RWPE1 (cell line): Measurements from ENCODE around the gene ANKRD42.

Source experiments
- CTCF ChIA-PET: fragments of 350-600 bp; sonication (Branson Sonifier 250); formaldehyde crosslinking; extraction: SDS; loops from one replicate; lab custom pipeline; 2021; lab: Yijun Ruan, JAX
- POLR2A ChIA-PET: fragments of 400-600 bp; formaldehyde crosslinking; extraction: SDS; loops from one replicate; lab custom pipeline; 2020; ENCODE audit warnings: antibody characterized with exemption; ENCODE audit not compliant: low non-redundant PET; lab: Yijun Ruan, JAX
- DNase-seq: peaks from one replicate; pipeline ENCODE4 v3.0.0; 2012; ENCODE audit warnings: low spot score
- H3K27ac ChIP-seq: fragments of 450-650 bp; 2 replicates; pipeline ENCODE4 v1.5.1; 2017
- TF ChIP-seq, protein P1 (sequence below): fragments of 450-650 bp; conservative IDR thresholded peaks from 2 replicates; pipeline ENCODE4 v1.5.1; 2017; ENCODE audit warnings: low read depth, mild to moderate bottlenecking

The ANKRD42 gene

DNA sequence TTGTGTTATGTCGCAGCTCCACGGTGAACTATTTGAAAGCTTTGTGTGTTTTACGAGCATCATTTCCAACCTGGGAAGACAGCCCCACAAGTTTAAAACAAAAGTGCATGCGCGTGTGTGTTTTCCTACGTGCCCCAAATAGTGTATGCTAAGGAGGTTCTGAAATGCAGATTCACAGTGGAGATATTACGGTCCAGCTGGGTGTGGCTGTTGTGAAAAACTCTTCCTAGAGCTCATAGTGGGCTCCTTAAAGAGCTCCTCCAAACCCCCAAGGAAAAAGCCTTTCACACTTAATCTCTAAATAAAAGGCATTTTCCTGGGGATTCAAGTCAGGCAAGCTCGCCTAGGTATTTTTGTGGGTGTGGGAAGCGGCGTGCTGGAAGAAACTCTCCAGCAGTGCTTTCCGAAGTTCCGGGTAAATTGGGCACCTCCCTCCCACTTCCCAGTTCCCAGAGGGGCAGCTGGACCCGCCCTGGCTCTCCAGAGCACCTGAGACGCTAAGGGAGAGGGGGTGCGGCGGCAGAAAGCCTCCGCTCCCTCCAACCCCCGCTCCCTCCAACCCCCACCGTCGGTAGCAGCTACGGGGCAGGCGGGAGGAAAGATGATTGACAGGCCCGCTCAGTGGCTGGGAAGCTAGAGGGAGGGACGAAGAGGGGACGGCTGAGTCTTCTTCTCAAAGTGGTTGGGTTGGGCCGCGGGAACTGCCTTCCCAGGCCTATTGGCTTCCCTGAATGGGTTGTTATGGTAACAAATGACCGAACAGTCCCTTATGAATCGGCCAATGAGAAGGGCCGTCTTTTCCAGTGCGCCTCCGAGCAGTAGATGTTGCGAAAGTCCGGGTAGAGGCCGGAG, 37.1 kb upstream of the ANKRD42 start:
- CTCF ChIA-PET, result interaction anchor here (0.6 kb wide), 2 partner anchors 42 to 290 kb away, joined by 3 read pairs; no protein-coding TSS in a partner anchor
- POLR2A ChIA-PET, result interaction anchor here (0.6 to 1.4 kb wide), 5 partner anchors 71 to 135 kb away, joined by 3 to 14 read pairs (median 5); partner anchors contain the start of gene RAB30
- DNase-seq, result peak; percentile 99
- TF ChIP-seq, protein P1, sequence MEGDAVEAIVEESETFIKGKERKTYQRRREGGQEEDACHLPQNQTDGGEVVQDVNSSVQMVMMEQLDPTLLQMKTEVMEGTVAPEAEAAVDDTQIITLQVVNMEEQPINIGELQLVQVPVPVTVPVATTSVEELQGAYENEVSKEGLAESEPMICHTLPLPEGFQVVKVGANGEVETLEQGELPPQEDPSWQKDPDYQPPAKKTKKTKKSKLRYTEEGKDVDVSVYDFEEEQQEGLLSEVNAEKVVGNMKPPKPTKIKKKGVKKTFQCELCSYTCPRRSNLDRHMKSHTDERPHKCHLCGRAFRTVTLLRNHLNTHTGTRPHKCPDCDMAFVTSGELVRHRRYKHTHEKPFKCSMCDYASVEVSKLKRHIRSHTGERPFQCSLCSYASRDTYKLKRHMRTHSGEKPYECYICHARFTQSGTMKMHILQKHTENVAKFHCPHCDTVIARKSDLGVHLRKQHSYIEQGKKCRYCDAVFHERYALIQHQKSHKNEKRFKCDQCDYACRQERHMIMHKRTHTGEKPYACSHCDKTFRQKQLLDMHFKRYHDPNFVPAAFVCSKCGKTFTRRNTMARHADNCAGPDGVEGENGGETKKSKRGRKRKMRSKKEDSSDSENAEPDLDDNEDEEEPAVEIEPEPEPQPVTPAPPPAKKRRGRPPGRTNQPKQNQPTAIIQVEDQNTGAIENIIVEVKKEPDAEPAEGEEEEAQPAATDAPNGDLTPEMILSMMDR, result no peak
- peak overlapping the region; percentile 95 for H3K27ac ChIP-seq

DNA sequence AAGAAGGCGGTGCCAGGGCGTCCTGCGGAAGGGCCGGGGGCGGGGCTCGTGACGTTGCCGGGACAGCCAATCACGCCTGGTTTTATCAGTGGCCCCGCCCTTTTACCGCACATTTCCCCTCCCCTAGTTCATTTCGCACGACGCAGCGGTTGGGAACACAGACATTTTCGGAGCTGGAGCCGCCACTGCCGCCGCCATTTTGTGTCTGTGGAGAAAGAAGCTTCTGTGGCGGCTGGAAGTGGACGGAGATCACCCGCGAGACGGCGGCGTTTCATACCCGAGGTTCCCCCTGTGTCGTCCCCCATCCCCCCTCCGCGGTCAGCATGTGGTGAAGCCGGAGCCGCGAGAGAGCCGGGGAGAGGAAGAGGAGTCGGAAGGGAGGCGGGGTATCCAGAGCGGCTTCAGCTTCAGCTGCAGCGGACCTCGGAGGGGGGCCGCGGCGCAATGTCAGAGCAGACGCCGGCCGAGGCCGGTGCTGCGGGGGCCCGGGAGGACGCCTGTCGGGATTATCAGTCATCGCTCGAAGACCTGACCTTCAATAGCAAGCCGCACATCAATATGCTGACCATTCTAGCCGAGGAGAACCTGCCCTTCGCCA, 36.4 kb upstream of the ANKRD42 start, which contains the start of gene PCF11:
TSS of gene PCF11 (plus strand) at position 136 of the 598 bp plus-strand sequence. CDS start at position 445, 309 bp downstream.
- peak within 1 kb of the TSS; percentile 95 for H3K27ac ChIP-seq
- CTCF ChIA-PET, result interaction anchor here (0.6 kb wide), 3 partner anchors 41 to 306 kb away, joined by 3 to 4 read pairs (median 3); no protein-coding TSS in a partner anchor
- POLR2A ChIA-PET, result interaction anchor here (0.6 to 1.4 kb wide), 5 partner anchors 40 to 136 kb away, joined by 3 to 14 read pairs (median 5); partner anchors contain the start of gene RAB30
- TF ChIP-seq, protein P1, result no peak
- peak; percentile 52 for DNase-seq

DNA sequence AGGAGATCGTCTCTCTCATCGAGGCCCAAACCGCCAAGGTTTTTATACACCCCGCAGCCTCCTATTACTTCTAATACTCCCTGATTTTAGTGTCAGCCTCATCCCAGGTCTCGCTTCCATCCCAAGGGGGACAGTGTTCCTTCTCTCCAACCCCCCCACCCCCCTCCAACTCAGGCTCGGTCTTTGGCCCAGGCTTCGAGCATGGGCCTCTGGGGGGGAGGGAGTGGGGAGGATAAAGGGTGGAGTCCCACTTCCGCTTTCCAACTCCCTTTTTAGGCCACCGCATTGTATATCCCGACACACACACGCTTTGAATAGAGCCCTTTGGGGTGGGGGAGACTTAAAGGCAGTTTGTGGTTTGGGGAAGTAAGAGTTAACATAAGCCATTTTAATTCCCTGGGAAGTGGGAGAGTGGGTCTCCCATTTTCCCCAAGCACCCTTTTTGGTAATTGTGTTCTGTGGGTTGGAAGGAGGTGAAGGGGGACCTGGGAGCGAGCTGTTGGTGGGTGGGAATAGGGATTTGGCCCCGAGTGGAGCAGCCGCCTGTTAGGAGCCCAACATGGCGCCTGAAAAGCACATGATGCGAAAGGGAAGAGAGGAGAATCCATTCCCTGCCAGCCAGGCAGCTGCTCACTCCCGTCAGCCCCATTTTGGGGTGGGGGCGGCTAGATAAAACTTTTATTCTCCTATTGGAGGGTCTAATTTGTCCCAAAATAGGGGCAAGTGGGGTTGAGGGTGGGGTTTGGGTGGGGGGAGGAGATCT, 35.7 kb upstream of the ANKRD42 start:
- peak overlapping the region; percentile 95 for H3K27ac ChIP-seq
- TF ChIP-seq, protein P1, result no peak
- POLR2A ChIA-PET, result interaction anchor here (0.6 to 1.4 kb wide), 2 partner anchors 41 to 86 kb away, joined by 3 read pairs; partner anchors contain the start of gene RAB30
- CTCF ChIA-PET, result interaction anchor here (0.6 kb wide), 1 partner anchor 307 kb away, joined by 4 read pairs; no protein-coding TSS in a partner anchor
- DNase-seq, result peak; percentile 64

DNA sequence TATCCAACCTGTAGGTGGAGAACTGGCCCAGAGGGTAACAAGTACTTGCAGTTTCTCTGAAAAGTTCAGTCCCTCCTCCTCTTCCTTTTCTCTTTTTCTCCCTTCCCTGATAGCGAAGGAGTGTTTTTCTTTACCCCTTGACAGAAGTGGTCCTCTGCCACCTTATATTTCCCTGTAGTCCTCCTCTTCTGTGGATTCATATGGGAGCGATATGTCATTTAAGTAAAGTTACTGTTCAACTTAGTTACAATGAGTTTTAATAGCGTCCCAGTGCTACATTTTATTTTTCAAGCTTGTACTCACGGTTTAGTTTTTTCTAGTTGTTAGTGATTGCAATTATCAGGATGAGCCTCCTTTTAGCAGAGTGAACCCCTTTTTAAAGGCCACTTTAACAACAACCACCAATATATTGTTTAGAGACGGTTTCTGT, 35.1 kb upstream of the ANKRD42 start:
- TF ChIP-seq, protein P1, result no peak
- H3K27ac ChIP-seq, result peak overlapping the region; percentile 95
- CTCF ChIA-PET, result no interaction called here
- POLR2A ChIA-PET, result no interaction called here
- no peak for DNase-seq

DNA sequence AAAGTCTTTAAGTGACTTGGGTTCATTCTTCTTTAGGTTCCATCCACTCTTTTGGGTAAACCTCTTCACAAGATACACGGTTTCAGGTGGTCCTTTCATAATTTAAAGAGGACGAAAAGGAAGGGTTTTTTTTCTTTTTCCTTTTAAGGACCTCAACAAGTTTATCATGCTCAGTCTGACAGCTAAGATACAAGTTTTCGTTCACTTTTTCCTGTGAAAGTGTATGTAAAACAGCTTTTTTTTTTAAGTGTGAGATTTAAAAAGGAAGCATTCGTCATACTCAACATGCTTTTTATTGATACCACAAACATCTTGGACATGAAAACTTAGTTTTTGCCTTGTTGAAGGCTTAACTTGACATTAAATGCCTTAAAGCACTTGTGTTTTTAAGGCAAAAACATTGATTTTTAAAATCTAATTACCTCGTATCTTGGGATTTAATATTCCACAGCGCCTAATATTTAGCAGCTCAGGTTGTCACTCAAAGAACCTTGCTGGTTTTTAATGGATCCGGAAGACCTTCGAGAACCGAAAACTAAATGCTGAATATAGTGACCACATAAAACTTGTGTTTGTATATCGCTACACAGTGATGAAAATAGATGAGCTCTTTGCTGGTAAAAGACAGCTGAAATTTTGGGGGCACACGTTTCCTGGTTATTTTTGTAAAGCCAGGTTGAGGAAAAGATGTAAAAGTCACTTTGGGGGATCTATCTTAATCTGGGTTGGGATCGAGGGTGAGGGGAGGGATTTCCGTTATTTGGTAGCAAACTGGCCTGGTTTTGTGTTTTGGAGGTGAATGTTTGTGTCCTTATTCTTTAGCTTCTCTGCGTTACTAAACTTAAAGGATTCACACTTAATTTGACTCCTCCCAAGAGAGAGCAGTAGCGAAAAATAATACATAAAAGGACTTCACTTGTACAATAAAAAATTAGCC, 34.3 kb upstream of the ANKRD42 start:
- POLR2A ChIA-PET, result interaction anchor here (0.7 kb wide), 2 partner anchors 29 to 257 kb away, joined by 6 to 7 read pairs; no protein-coding TSS in a partner anchor
- TF ChIP-seq, protein P1, result no peak
- no peak for DNase-seq
- CTCF ChIA-PET, result interaction anchor here (0.7 to 1.2 kb wide), 2 partner anchors 67 to 257 kb away, joined by 3 to 4 read pairs; no protein-coding TSS in a partner anchor
- no peak overlapping the region for H3K27ac ChIP-seq
